Stimulated activated naive CD4-positive, alpha-beta T cell (primary cell): ENCODE data around the gene UCK2.
A peak's percentile ranks its signal among the peaks of the same experiment; 100 is the strongest.
"Not testable (repeated sequence)": the region's sequence is repeated elsewhere in the genome, so short reads cannot be mapped to it uniquely, and the experiment has no call there.

Experiments used
- DNase-seq, 6 experiments: peaks; one replicate each; lab custom pipeline; 2025; lab: John Stamatoyannopoulos, UW

UCK2 gene

GRCh38 chr1:165827268-165828102 is at the start of gene UCK2:
UCK2 (plus strand) TSS chr1:165827614; CDS start chr1:165827834, 220 bp downstream.
- peak in 4 of 6 experiments; percentile 12 to 36 (median 26) for DNase-seq

- not testable (repeated sequence) for DNase-seq
These were observed 49.2 kb upstream of the UCK2 start for GRCh38 chr1:165778197-165778596.

- not testable (repeated sequence) for DNase-seq
These were observed 43.9 kb upstream of the UCK2 start for GRCh38 chr1:165783519-165783918.

- no peak for DNase-seq
These were observed 39.7 kb upstream of the UCK2 start for GRCh38 chr1:165787741-165788140.

- DNase-seq, result no peak
These were observed 33.5 kb upstream of the UCK2 start for GRCh38 chr1:165793951-165794350.

GRCh38 chr1:165795894-165796293 is 31.5 kb upstream of the UCK2 start:
- no peak for DNase-seq

- DNase-seq, result no peak
These were observed 28.0 kb upstream of the UCK2 start for GRCh38 chr1:165799387-165799786.

- DNase-seq, result not testable (repeated sequence)
These were observed 22.9 kb upstream of the UCK2 start for GRCh38 chr1:165804513-165804912.

GRCh38 chr1:165807613-165808012 is 19.8 kb upstream of the UCK2 start:
- DNase-seq, result no peak

GRCh38 chr1:165815725-165816124 is 11.7 kb upstream of the UCK2 start:
- no peak for DNase-seq

- DNase-seq, result no peak
These were observed 11.3 kb upstream of the UCK2 start for GRCh38 chr1:165816157-165816556.

- DNase-seq, result no peak
These were observed 10.5 kb upstream of the UCK2 start for GRCh38 chr1:165816826-165817497.

GRCh38 chr1:165823552-165824268 is 3.7 kb upstream of the UCK2 start:
- DNase-seq, result no peak

- DNase-seq, result no peak
These were observed 3.2 kb upstream of the UCK2 start for GRCh38 chr1:165824269-165824643.

- no peak for DNase-seq
These were observed 698 bp upstream of the UCK2 start for GRCh38 chr1:165826565-165827267.

- peak in 4 of 6 experiments; percentile 5 to 37 (median 18) for DNase-seq
These were observed 772 bp downstream of the UCK2 start for GRCh38 chr1:165828103-165828668.

GRCh38 chr1:165828669-165829329 is 1.4 kb downstream of the UCK2 start:
- peak in 1 of 6 experiments; percentile 21 for DNase-seq

- no peak for DNase-seq
These were observed 2.5 kb downstream of the UCK2 start for GRCh38 chr1:165829888-165830287.

GRCh38 chr1:165831146-165831545 is 3.7 kb downstream of the UCK2 start:
- no peak for DNase-seq

- no peak for DNase-seq
These were observed 5.5 kb downstream of the UCK2 start for GRCh38 chr1:165832902-165833301.

- DNase-seq, result no peak
These were observed 5.9 kb downstream of the UCK2 start for GRCh38 chr1:165833358-165833757.
